HepG2 (cell line): ENCODE results near the gene NVL. TPM values are rescaled to one million over a fixed set of nuclear protein-coding genes. Genes with fewer than 3 reads are reported as not detected.

Experiments used
- ATAC-seq: fragments of 200-7000 bp; cut with Tn5 transposase; 3 replicates; pipeline ENCODE4 v1.9.1; 2020; ENCODE audit warnings: mild to moderate bottlenecking, moderate library complexity
- BruUV-seq: library from RNA; stranded (reverse); fragments of 400-500 nt; replicated peaks from 2 replicates; lab custom pipeline; 2021; lab: Mats Ljungman, UMichigan
- CTCF ChIA-PET: fragments of 300-600 bp; formaldehyde crosslinking; extraction: SDS; loops from one replicate; lab custom pipeline; 2021; ENCODE audit warnings: low total read pairs, inconsistent platforms, low intra/inter-chr PET ratio; lab: Yijun Ruan, JAX
- POLR2A ChIA-PET: fragments of 350-600 bp; sonication (Branson Sonifier 250); formaldehyde crosslinking; loops from one replicate; lab custom pipeline; 2020; ENCODE audit warnings: antibody characterized with exemption, inconsistent platforms; lab: Yijun Ruan, JAX
- DNase-seq: peaks from one replicate; pipeline ENCODE4 v3.0.0-alpha.2; 2015; ENCODE audit warnings: low spot score
- FAIRE-seq: peaks from 3 replicates; lab custom pipeline; 2011; peaks lifted over from hg19 to GRCh38; lab: Jason Lieb, UNC
- H2AFZ ChIP-seq: one replicate; pipeline ENCODE4 v1.6.1; 2011; ENCODE audit warnings: low read length, inconsistent platforms
- H3K27ac ChIP-seq: fragments of 300-600 bp; 3 replicates; pipeline ENCODE4 v1.8.0; 2011; ENCODE audit warnings: mixed run types, mild to moderate bottlenecking, mixed read lengths, low read length, inconsistent platforms; ENCODE audit not compliant: insufficient read depth; ENCODE audit errors: extremely low read length
- H3K27me3 ChIP-seq, 2 experiments: fragments of 200-600 bp in 1 of 2; 2 replicates in 1 of 2; 3 replicates in 1 of 2; pipeline versions ENCODE4 v1.6.0 to v1.8.0; 2011; ENCODE audit warnings: low read length in 2 of 2, mild to moderate bottlenecking in 2 of 2, moderate library complexity in 2 of 2, inconsistent platforms in 1 of 2; ENCODE audit not compliant: insufficient read depth in 2 of 2, control insufficient read depth in 1 of 2
- H3K36me3 ChIP-seq, 2 experiments: fragments of 200-600 bp in 1 of 2; replicated peaks in 1 of 2; 2 replicates in 1 of 2; 3 replicates in 1 of 2; pipeline versions ENCODE4 v1.5.1 to v1.8.0; 2011; ENCODE audit warnings: low read length in 2 of 2, inconsistent platforms in 1 of 2; ENCODE audit not compliant: insufficient read depth in 2 of 2, control insufficient read depth in 1 of 2
- H3K4me1 ChIP-seq: 2 replicates; pipeline ENCODE4 v1.5.1; 2012; ENCODE audit warnings: low read length, inconsistent platforms; ENCODE audit not compliant: insufficient read depth
- H3K4me2 ChIP-seq: 2 replicates; pipeline ENCODE4 v1.6.0; 2011; ENCODE audit warnings: low read depth, low read length, inconsistent platforms
- H3K4me3 ChIP-seq, 3 experiments: fragments of 200-600 bp in 1 of 3; sonication (generic), shearing (Covaris generic) in 1 of 3; replicated peaks in 1 of 3; 2 replicates each; pipeline ENCODE4 v1.5.1; 2011 to 2016; ENCODE audit warnings: low read length in 3 of 3, inconsistent platforms in 2 of 3, low read depth in 2 of 3, mild to moderate bottlenecking in 2 of 3, control low read depth in 1 of 3, mixed read lengths in 1 of 3; ENCODE audit not compliant: insufficient read depth in 1 of 3
- H3K79me2 ChIP-seq: one replicate; pipeline ENCODE4 v1.6.1; 2011; ENCODE audit warnings: low read length, inconsistent platforms; ENCODE audit not compliant: insufficient read depth
- H3K9ac ChIP-seq: 2 replicates; pipeline ENCODE4 v1.6.0; 2011; ENCODE audit warnings: mild to moderate bottlenecking, low read depth, low read length, inconsistent platforms; ENCODE audit not compliant: insufficient read depth
- H3K9me3 ChIP-seq: 2 replicates; pipeline ENCODE4 v1.5.1; 2012; ENCODE audit warnings: mild to moderate bottlenecking, low read length
- H4K20me1 ChIP-seq: 2 replicates; pipeline ENCODE4 v1.6.0; 2011; ENCODE audit warnings: inconsistent platforms, mild to moderate bottlenecking, low read length, moderate library complexity; ENCODE audit not compliant: insufficient read depth
- CEBPG ChIP-seq: IDR thresholded peaks from 2 replicates; pipeline ENCODE4 v1.6.1; 2016
- DR1 ChIP-seq: sonication (generic); formaldehyde crosslinking; IDR thresholded peaks from 2 replicates; pipeline ENCODE4 v1.8.0; 2021; ENCODE audit warnings: mild to moderate bottlenecking, missing genetic modification reagents, inconsistent platforms
- FOSL2 ChIP-seq: sonication (generic); formaldehyde crosslinking; IDR thresholded peaks from 2 replicates; pipeline ENCODE4 v1.4.0; 2020; ENCODE audit warnings: missing genetic modification reagents
- FOXO1 ChIP-seq: sonication (generic); formaldehyde crosslinking; IDR thresholded peaks from 2 replicates; pipeline ENCODE4 v1.4.0; 2020; ENCODE audit warnings: missing genetic modification reagents
- GATAD1 ChIP-seq: IDR thresholded peaks from 2 replicates; pipeline ENCODE4 v1.6.1; 2016; ENCODE audit warnings: missing genetic modification reagents, missing compliant biosample characterization
- KLF16 ChIP-seq, 2 experiments: sonication (generic) in 1 of 2; formaldehyde crosslinking in 1 of 2; IDR thresholded peaks; 2 replicates each; pipeline versions ENCODE4 v1.6.1 to v1.8.0; 2016 to 2023; ENCODE audit warnings: missing genetic modification reagents in 2 of 2, missing compliant biosample characterization in 1 of 2
- LBX2 ChIP-seq: sonication (generic); formaldehyde crosslinking; IDR thresholded peaks from 2 replicates; pipeline ENCODE4 v1.5.0; 2020; ENCODE audit warnings: missing genetic modification reagents, mild to moderate bottlenecking, borderline replicate concordance
- MED13 ChIP-seq: sonication (generic); formaldehyde crosslinking; IDR thresholded peaks from 2 replicates; pipeline ENCODE4 v1.5.0; 2020; ENCODE audit warnings: missing genetic modification reagents
- NCOA1 ChIP-seq: sonication (generic); formaldehyde crosslinking; IDR thresholded peaks from 2 replicates; pipeline ENCODE4 v1.9.0; 2021; ENCODE audit warnings: missing genetic modification reagents
- NKX3-1 ChIP-seq: sonication (generic); formaldehyde crosslinking; IDR thresholded peaks from 2 replicates; pipeline ENCODE4 v1.5.0; 2020; ENCODE audit warnings: missing genetic modification reagents
- POLR2A ChIP-seq, 2 experiments: IDR thresholded peaks; 2 replicates each; pipeline ENCODE4 v1.6.1; 2011; ENCODE audit warnings: low read depth in 2 of 2, low read length in 2 of 2, mild to moderate bottlenecking in 1 of 2, moderate library complexity in 1 of 2; ENCODE audit not compliant: insufficient read depth in 1 of 2
- SP4 ChIP-seq: sonication (generic); formaldehyde crosslinking; IDR thresholded peaks from 2 replicates; pipeline ENCODE4 v1.8.1; 2023; ENCODE audit warnings: mild to moderate bottlenecking, missing genetic modification reagents
- ZHX1 ChIP-seq: sonication (generic); formaldehyde crosslinking; IDR thresholded peaks from 2 replicates; pipeline ENCODE4 v1.8.1; 2022; ENCODE audit warnings: low read depth, mild to moderate bottlenecking, missing genetic modification reagents
- ZNF121 ChIP-seq: sonication (generic); formaldehyde crosslinking; IDR thresholded peaks from 2 replicates; pipeline ENCODE4 v1.5.0; 2020; ENCODE audit warnings: mild to moderate bottlenecking, missing genetic modification reagents
- ZNF124 ChIP-seq: sonication (generic); formaldehyde crosslinking; IDR thresholded peaks from 2 replicates; pipeline ENCODE4 v1.4.0; 2020; ENCODE audit warnings: missing genetic modification reagents
- ZNF3 ChIP-seq: IDR thresholded peaks from 2 replicates; pipeline ENCODE4 v1.7.0; 2017; ENCODE audit warnings: inconsistent platforms
- ZNF784 ChIP-seq: sonication (generic); formaldehyde crosslinking; IDR thresholded peaks from 2 replicates; pipeline ENCODE4 v1.5.1; 2020; ENCODE audit warnings: missing genetic modification reagents, mild to moderate bottlenecking, borderline replicate concordance
- WGBS: methylation state at CpG from one replicate; pipeline ENCODE4 v1.1.6; 2017; ENCODE audit warnings: low lambda C conversion rate; 5-methylcytosine and 5-hydroxymethylcytosine counted together
- in situ Hi-C: cut with HindIII; loops from 2 replicates; pipeline ENCODE4 v1.10.0; 2017; ENCODE audit warnings: low pct_unique_long_range_greater_than_20kb; ENCODE audit not compliant: extremely low pct_ligation_motif_present
- intact Hi-C: fragments of 100-400 bp; cut with micrococcal nuclease; formaldehyde crosslinking; loops from one replicate; pipeline ENCODE4 v1.10.0; 2022; ENCODE audit not compliant: unreplicated experiment
- polyA plus RNA-seq, 8 experiments: library from polyadenylated mRNA; depleted of rRNA in 3 of 8; stranded (reverse) in 7 of 8; unstranded in 1 of 8; fragments of >200 nt; fragmentation: Illumina TruSeq in 4 of 8; extraction: Trizol in 4 of 8; gene quantifications; 2 replicates each; pipeline versions ENCODE4 v1.2.1 to v1.2.3, GENCODE V29; 2011 to 2016; ENCODE audit warnings: low read depth in 4 of 8, missing spikeins in 1 of 8, mixed read lengths in 1 of 8; ENCODE audit not compliant: insufficient read depth in 1 of 8
- total RNA-seq, 5 experiments: library from RNA; depleted of rRNA; stranded (reverse); fragments of >200 nt; fragmentation: Illumina TruSeq; extraction: Trizol; gene quantifications; 2 replicates each; pipeline ENCODE4 v1.2.3, GENCODE V29; 2016; ENCODE audit warnings: low read depth in 1 of 5

NVL gene
- total and polyA plus RNA-seq, 2 of the 13 experiments (the other 11 are each of a cell fraction or from before 2014, with no cell fraction given), result 8.3 to 21.0 TPM

- H3K4me1 ChIP-seq, result peaks cover 11% of the 10 kb centered on the region
- H2AFZ ChIP-seq, result no peak overlapping the region
- no peak overlapping the region for H3K4me3 ChIP-seq
- ATAC-seq (no peak), FAIRE-seq (no peak), DNase-seq (no peak)
- H3K27me3 ChIP-seq, result no peaks in the 10 kb centered on the region
- H3K9me3 ChIP-seq, result no peaks in the 10 kb centered on the region
- intact Hi-C loops (no loop called here), in situ Hi-C loops (no loop called here)
- H3K9ac ChIP-seq, result no peak overlapping the region
- no TSS peak for BruUV-seq
- TF ChIP-seq CEBPG (CRISPR knock-in tag), result no peak
- no peak overlapping the region for H3K27ac ChIP-seq
- no peaks in the 10 kb centered on the region for H3K79me2 ChIP-seq
- WGBS, result 91% methylated on average over 7 of the region's 7 CpGs
- POLR2A ChIA-PET, result no interaction called here
- no peaks in the 10 kb centered on the region for H4K20me1 ChIP-seq
- H3K36me3 ChIP-seq, result peaks cover 4 to 20% of the 10 kb centered on the region in 2 experiments; a peak in 4 of 5 replicates
- CTCF ChIA-PET, result no interaction called here
- H3K4me2 ChIP-seq, result no peak overlapping the region
Observed at GRCh38 chr1:224378855-224379631, 49.1 kb upstream of the NVL start.

GRCh38 chr1:224377676-224378006 lies 47.7 kb upstream of the NVL start:
- Histone ChIP-seq H2AFZ (no peak overlapping the region), H3K4me2 (no peak overlapping the region), H3K27ac (no peak overlapping the region), H3K9ac (no peak overlapping the region), H3K4me1 (peaks cover 11% of the 10 kb centered on the region), H3K79me2 (no peaks in the 10 kb centered on the region), H3K9me3 (no peaks in the 10 kb centered on the region), H3K36me3 (peaks cover 4 to 28% of the 10 kb centered on the region in 2 experiments; a peak in 4 of 5 replicates), H3K4me3 (no peak overlapping the region), H4K20me1 (no peaks in the 10 kb centered on the region), H3K27me3 (no peaks in the 10 kb centered on the region)
- FAIRE-seq (no peak), ATAC-seq (peak; percentile 51; the same call in 2 of the 3 replicates), DNase-seq (peak; percentile 3)
- intact Hi-C loops, result no loop called here
- no TSS peak for BruUV-seq
- WGBS, result 83% methylated on average over 2 of the region's 2 CpGs
- POLR2A ChIA-PET, result no interaction called here
- CTCF ChIA-PET, result no interaction called here
- in situ Hi-C loops, result no loop called here
- TF ChIP-seq ZNF3 (CRISPR knock-in tag), result no peak
- TF ChIP-seq FOSL2, result peak; percentile 20; the same call in 1 of the 2 replicates
- no peak for TF ChIP-seq NCOA1 (CRISPR knock-in tag)
- TF ChIP-seq DR1 (CRISPR knock-in tag), result no peak
- TF ChIP-seq POLR2A (IDR thresholded peaks at IDR 0.05; ENCODE audit: insufficient read depth in 1 of 2, low read depth in 2 of 2, low read length in 2 of 2), result no peak
- no peak for TF ChIP-seq FOXO1
- no peak for TF ChIP-seq ZNF784 (CRISPR knock-in tag)
- no peak for TF ChIP-seq ZHX1
- no peak for TF ChIP-seq KLF16 (CRISPR knock-in tag; IDR thresholded peaks at IDR 0.05)
- no peak for TF ChIP-seq ZNF124
- TF ChIP-seq GATAD1, result no peak
- no peak for TF ChIP-seq NKX3-1 (CRISPR knock-in tag)
- no peak for TF ChIP-seq SP4 (CRISPR knock-in tag)
- TF ChIP-seq MED13 (CRISPR knock-in tag), result no peak
- 0 out of 2 replicates have a peak, but pooled peaks have one; percentile 19 for TF ChIP-seq ZNF121 (CRISPR knock-in tag)
- TF ChIP-seq LBX2 (CRISPR knock-in tag), result no peak
